Ovary (tissue), 3 donors: Measurements from ENCODE around the gene ATP8B1.

Experiments
- POLR2A ChIP-seq: fragments of 450-650 bp; IDR thresholded peaks from one replicate; pipeline ENCODE4 v1.6.1; 2017; ENCODE audit warnings: antibody characterized with exemption, mild to moderate bottlenecking, moderate library complexity
- TF ChIP-seq, protein P1 (sequence below), 3 donors: fragments of 450-650 bp in 2 of 3; fragments of 200-600 bp in 1 of 3; IDR thresholded peaks; one replicate each; pipeline versions ENCODE4 v1.5.1 to v1.8.0; 2016 to 2022; ENCODE audit warnings: antibody characterized with exemption in 3 of 3, mild to moderate bottlenecking in 1 of 3
- donor health status: DM: no; HTN: no; CAD: no.

DNA sequence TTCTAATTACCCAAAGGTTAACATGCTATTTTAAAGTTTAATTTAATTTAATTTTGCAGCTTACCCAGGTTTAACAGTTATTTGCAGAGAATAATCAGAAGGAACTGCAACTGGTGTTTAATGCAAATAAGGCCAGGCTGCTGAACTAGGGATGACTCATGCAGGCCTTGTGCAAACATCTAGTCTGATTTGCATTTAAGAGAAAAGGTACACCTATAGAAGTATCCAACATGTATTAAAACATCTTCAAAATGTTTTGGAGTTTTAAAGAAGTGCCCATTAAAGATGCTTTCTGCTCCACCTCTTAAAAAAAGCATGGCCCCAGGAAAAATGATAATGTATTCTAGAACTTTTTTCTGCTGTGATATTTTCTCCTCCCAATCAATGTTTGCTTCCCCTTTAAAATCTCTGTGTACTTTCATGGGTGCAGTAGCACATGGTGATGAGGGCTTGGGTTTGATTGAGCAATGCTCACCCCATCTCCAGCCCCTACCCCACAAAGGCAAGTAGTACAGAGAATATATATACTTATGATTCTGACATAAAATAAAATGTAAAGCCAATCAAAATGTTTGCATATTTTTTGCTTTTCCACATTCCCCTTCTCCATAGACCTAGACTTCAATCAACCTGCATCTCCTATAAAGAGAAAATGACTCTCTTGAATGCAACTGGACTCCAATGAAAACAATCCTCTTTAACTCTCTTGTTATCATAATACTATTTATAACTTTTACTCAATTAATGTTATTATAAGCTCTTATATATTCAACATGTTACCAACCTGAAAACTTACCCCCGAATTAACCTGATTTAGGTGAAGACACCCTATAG is 54.1 kb downstream of the ATP8B1 start:
- TF ChIP-seq, protein P1, sequence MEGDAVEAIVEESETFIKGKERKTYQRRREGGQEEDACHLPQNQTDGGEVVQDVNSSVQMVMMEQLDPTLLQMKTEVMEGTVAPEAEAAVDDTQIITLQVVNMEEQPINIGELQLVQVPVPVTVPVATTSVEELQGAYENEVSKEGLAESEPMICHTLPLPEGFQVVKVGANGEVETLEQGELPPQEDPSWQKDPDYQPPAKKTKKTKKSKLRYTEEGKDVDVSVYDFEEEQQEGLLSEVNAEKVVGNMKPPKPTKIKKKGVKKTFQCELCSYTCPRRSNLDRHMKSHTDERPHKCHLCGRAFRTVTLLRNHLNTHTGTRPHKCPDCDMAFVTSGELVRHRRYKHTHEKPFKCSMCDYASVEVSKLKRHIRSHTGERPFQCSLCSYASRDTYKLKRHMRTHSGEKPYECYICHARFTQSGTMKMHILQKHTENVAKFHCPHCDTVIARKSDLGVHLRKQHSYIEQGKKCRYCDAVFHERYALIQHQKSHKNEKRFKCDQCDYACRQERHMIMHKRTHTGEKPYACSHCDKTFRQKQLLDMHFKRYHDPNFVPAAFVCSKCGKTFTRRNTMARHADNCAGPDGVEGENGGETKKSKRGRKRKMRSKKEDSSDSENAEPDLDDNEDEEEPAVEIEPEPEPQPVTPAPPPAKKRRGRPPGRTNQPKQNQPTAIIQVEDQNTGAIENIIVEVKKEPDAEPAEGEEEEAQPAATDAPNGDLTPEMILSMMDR (IDR thresholded peaks at IDR 0.05), result no peak
- no peak for TF ChIP-seq POLR2A
